K562 (cell line): ENCODE measurements around the gene LGR6. TPM values are rescaled to one million over a fixed set of nuclear protein-coding genes. Genes with fewer than 3 reads are reported as not detected.

Experiments
- CC2D1A ChIP-seq: fragments of 450-650 bp; IDR thresholded peaks from 2 replicates; pipeline ENCODE4 v1.6.1; 2017; ENCODE audit warnings: mild to moderate bottlenecking
- FOXM1 ChIP-seq, 2 experiments: fragments of 450-650 bp in 1 of 2; sonication (generic) in 1 of 2; formaldehyde crosslinking in 1 of 2; IDR thresholded peaks; 2 replicates each; pipeline versions ENCODE4 v1.6.1 to v1.9.0; 2017 to 2022; ENCODE audit warnings: low read depth in 2 of 2, mild to moderate bottlenecking in 2 of 2, missing genetic modification reagents in 1 of 2, moderate library complexity in 1 of 2
- HNRNPK ChIP-seq: fragments of 200-400 bp; formaldehyde crosslinking; IDR thresholded peaks from one replicate; pipeline ENCODE4 v1.6.1; 2018; ENCODE audit warnings: mild to moderate bottlenecking, low read depth, low read length; ENCODE audit not compliant: poor library complexity, severe bottlenecking
- KAT2B ChIP-seq: IDR thresholded peaks from one replicate; pipeline ENCODE4 v1.6.1; 2012; ENCODE audit warnings: low read depth, mild to moderate bottlenecking, control low read depth, inconsistent platforms, low read length, moderate library complexity
- MED1 ChIP-seq: sonication (generic); formaldehyde crosslinking; IDR thresholded peaks from 2 replicates; pipeline ENCODE4 v1.8.1; 2023; ENCODE audit warnings: missing genetic modification reagents, borderline replicate concordance
- MIER1 ChIP-seq: fragments of 450-650 bp; IDR thresholded peaks from 2 replicates; pipeline ENCODE4 v1.6.1; 2016; ENCODE audit warnings: antibody characterized with exemption, mild to moderate bottlenecking, low read depth
- NFRKB ChIP-seq: fragments of 450-650 bp; IDR thresholded peaks from 2 replicates; pipeline ENCODE4 v1.6.1; 2016; ENCODE audit warnings: low read depth
- PTTG1 ChIP-seq: fragments of 450-650 bp; IDR thresholded peaks from 2 replicates; pipeline ENCODE4 v1.6.1; 2016; ENCODE audit warnings: low read depth, mild to moderate bottlenecking, missing genetic modification characterization, missing compliant biosample characterization
- SAP30 ChIP-seq: fragments of 200-600 bp; sonication (generic); IDR thresholded peaks from 2 replicates; pipeline ENCODE4 v1.6.1; 2012; ENCODE audit warnings: borderline replicate concordance, low read depth, mild to moderate bottlenecking, moderate library complexity, low read length, control low read depth, inconsistent platforms; ENCODE audit not compliant: insufficient read depth, poor library complexity, severe bottlenecking
- ZNF324 ChIP-seq: fragments of 250-450 bp; sonication (Bioruptor Pico); IDR thresholded peaks from 2 replicates; pipeline ENCODE4 v1.4.0; 2020; ENCODE audit warnings: mild to moderate bottlenecking
- polyA plus RNA-seq, 8 experiments: library from polyadenylated mRNA; depleted of rRNA in 4 of 8; stranded (reverse) in 5 of 8; unstranded in 3 of 8; fragments of >200 nt; fragmentation: Nextera tagmentation in 2 of 8; fragmentation: Illumina TruSeq in 1 of 8; extraction: Ambion mirVana in 2 of 8; extraction: Trizol in 1 of 8; gene quantifications; 2 replicates each; pipeline versions ENCODE4 v1.2.1 to v1.2.3, GENCODE V29; 2011 to 2014; ENCODE audit warnings: inconsistent platforms in 1 of 8, missing spikeins in 1 of 8
- total RNA-seq, 7 experiments: library from RNA; depleted of rRNA in 6 of 7; stranded (reverse); fragments of >200 nt in 6 of 7; fragmentation: Illumina TruSeq in 2 of 7; extraction: Trizol in 2 of 7; gene quantifications; 2 replicates each; pipeline versions ENCODE4 v1.2.1 to v1.2.3, GENCODE V29; 2011 to 2021; ENCODE audit warnings: low replicate concordance in 1 of 7
- TF ChIP-seq, protein P1 (sequence below): fragments of 250-450 bp; sonication (Bioruptor Pico); IDR thresholded peaks from 2 replicates; pipeline ENCODE4 v1.8.0; 2021; ENCODE audit warnings: moderate library complexity, mild to moderate bottlenecking, inconsistent platforms
- TF ChIP-seq, protein P2 (sequence below): fragments of 250-450 bp; sonication (Bioruptor Pico); IDR thresholded peaks from 2 replicates; pipeline ENCODE4 v1.5.0; 2021; ENCODE audit warnings: mild to moderate bottlenecking, borderline replicate concordance
- TF ChIP-seq, protein P3 (sequence below): sonication (generic); formaldehyde crosslinking; IDR thresholded peaks from 2 replicates; pipeline ENCODE4 v1.8.0; 2022; ENCODE audit warnings: mild to moderate bottlenecking, missing genetic modification reagents
- TF ChIP-seq, protein P4 (sequence below): fragments of 450-650 bp; formaldehyde crosslinking; IDR thresholded peaks from 2 replicates; pipeline ENCODE4 v1.4.0; 2020; ENCODE audit warnings: mild to moderate bottlenecking, mixed read lengths

Gene LGR6
- total and polyA plus RNA-seq, 9 of the 15 experiments (the other 6 are each of a cell fraction or from before 2014, with no cell fraction given): 0.01 to 0.54 (median 0.17) TPM; not detected in 1

DNA sequence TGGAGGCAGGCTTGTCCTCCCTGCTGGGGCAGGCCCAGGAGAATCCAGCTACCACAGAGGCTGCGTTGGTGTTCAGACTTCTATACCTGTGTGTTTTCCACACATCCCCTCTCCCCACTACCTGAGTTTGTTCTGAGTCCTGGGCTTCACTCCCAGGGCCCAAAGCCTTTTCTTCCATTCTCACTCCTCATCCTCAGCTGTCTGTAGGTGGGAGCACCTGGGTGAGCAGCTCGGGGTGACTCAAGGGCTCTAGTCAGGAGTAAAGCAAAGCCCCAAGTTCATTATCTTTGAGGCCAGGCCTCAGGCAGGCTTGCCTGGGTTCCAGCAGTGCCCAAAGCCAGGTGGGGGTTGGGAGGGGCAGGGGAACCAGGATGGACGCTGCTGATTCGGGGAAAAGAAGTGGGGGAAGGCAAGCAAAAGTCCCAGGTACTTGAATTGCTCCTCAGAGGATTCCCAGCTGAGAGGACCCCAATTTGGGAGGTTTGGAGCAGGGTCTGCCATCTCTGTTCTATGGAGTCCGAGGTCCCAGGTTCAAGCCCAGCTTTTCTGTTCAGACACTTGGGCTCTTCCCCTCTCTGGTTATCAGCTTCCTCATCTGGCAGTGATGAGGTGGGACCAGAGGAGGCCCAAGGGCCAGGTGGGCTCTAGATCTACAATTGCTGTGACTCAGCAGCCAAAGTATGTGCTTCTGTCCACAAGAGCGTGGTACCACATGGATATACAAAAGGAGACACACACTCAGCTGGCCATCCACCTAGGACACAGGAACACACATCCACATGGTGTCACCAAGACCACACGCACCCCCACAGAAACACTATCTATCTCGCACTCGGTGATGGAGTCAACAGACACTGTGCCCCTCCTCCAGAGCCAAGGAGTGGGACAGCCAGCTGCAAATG, 27.4 kb upstream of the LGR6 start (continued):
- TF ChIP-seq SAP30 (no peak), MIER1 (no peak), CC2D1A (peak; percentile 27; the same call in 1 of the 2 replicates), NFRKB (no peak), PTTG1 (tag) (no peak), ZNF324 (CRISPR knock-in tag) (no peak), HNRNPK (no peak), KAT2B (no peak), MED1 (CRISPR knock-in tag) (no peak), FOXM1 (IDR thresholded peaks at IDR 0.05; ENCODE audit: low read depth) (no peak), FOXM1 (CRISPR knock-in tag; IDR thresholded peaks at IDR 0.05; ENCODE audit: low read depth) (0 out of 2 replicates have a peak, but pooled peaks have one; percentile 12)
- TF ChIP-seq, protein P1, sequence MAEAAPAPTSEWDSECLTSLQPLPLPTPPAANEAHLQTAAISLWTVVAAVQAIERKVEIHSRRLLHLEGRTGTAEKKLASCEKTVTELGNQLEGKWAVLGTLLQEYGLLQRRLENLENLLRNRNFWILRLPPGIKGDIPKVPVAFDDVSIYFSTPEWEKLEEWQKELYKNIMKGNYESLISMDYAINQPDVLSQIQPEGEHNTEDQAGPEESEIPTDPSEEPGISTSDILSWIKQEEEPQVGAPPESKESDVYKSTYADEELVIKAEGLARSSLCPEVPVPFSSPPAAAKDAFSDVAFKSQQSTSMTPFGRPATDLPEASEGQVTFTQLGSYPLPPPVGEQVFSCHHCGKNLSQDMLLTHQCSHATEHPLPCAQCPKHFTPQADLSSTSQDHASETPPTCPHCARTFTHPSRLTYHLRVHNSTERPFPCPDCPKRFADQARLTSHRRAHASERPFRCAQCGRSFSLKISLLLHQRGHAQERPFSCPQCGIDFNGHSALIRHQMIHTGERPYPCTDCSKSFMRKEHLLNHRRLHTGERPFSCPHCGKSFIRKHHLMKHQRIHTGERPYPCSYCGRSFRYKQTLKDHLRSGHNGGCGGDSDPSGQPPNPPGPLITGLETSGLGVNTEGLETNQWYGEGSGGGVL (CRISPR knock-in tag): no peak
- TF ChIP-seq, protein P2, sequence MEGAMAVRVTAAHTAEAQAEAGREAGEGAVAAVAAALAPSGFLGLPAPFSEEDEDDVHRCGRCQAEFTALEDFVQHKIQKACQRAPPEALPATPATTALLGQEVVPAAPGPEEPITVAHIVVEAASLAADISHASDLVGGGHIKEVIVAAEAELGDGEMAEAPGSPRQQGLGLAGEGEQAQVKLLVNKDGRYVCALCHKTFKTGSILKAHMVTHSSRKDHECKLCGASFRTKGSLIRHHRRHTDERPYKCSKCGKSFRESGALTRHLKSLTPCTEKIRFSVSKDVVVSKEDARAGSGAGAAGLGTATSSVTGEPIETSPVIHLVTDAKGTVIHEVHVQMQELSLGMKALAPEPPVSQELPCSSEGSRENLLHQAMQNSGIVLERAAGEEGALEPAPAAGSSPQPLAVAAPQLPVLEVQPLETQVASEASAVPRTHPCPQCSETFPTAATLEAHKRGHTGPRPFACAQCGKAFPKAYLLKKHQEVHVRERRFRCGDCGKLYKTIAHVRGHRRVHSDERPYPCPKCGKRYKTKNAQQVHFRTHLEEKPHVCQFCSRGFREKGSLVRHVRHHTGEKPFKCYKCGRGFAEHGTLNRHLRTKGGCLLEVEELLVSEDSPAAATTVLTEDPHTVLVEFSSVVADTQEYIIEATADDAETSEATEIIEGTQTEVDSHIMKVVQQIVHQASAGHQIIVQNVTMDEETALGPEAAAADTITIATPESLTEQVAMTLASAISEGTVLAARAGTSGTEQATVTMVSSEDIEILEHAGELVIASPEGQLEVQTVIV: no peak
- TF ChIP-seq, protein P3, sequence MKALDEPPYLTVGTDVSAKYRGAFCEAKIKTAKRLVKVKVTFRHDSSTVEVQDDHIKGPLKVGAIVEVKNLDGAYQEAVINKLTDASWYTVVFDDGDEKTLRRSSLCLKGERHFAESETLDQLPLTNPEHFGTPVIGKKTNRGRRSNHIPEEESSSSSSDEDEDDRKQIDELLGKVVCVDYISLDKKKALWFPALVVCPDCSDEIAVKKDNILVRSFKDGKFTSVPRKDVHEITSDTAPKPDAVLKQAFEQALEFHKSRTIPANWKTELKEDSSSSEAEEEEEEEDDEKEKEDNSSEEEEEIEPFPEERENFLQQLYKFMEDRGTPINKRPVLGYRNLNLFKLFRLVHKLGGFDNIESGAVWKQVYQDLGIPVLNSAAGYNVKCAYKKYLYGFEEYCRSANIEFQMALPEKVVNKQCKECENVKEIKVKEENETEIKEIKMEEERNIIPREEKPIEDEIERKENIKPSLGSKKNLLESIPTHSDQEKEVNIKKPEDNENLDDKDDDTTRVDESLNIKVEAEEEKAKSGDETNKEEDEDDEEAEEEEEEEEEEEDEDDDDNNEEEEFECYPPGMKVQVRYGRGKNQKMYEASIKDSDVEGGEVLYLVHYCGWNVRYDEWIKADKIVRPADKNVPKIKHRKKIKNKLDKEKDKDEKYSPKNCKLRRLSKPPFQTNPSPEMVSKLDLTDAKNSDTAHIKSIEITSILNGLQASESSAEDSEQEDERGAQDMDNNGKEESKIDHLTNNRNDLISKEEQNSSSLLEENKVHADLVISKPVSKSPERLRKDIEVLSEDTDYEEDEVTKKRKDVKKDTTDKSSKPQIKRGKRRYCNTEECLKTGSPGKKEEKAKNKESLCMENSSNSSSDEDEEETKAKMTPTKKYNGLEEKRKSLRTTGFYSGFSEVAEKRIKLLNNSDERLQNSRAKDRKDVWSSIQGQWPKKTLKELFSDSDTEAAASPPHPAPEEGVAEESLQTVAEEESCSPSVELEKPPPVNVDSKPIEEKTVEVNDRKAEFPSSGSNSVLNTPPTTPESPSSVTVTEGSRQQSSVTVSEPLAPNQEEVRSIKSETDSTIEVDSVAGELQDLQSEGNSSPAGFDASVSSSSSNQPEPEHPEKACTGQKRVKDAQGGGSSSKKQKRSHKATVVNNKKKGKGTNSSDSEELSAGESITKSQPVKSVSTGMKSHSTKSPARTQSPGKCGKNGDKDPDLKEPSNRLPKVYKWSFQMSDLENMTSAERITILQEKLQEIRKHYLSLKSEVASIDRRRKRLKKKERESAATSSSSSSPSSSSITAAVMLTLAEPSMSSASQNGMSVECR (CRISPR knock-in tag): no peak
- TF ChIP-seq, protein P4, sequence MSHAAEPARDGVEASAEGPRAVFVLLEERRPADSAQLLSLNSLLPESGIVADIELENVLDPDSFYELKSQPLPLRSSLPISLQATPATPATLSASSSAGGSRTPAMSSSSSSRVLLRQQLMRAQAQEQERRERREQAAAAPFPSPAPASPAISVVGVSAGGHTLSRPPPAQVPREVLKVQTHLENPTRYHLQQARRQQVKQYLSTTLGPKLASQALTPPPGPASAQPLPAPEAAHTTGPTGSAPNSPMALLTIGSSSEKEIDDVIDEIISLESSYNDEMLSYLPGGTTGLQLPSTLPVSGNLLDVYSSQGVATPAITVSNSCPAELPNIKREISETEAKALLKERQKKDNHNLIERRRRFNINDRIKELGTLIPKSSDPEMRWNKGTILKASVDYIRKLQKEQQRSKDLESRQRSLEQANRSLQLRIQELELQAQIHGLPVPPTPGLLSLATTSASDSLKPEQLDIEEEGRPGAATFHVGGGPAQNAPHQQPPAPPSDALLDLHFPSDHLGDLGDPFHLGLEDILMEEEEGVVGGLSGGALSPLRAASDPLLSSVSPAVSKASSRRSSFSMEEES: no peak
